ENCODE measurements around the gene GOLGA8J.
"Not testable (repeated sequence)": the region's sequence is repeated elsewhere in the genome, so short reads cannot be mapped to it uniquely, and the experiment has no call there.

The GOLGA8J gene

DNA sequence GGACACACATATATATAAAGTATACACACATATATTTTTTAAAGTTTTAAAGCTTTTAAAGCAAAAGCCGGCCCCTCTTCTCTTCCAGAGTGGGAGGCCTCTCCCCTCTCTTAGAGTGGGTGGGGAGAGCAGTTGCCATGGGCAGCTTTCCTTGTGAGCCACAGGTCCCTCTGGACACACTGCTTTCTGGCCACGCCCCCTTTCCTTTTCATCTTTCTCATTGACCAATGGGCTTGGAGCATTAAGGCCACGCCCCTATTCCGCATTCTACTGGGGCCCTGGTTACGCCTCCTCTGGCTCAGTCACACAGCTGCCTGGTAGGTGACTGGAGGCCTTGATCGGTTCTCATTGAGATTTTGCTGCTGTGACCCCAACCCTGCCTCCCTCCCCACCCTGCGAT, at the start of gene GOLGA8J:
Gene GOLGA8J (plus strand): TSS at position 301 of the 400 bp plus-strand sequence. CDS start 98 bp downstream, at position 399.
- H3K4me3 ChIP-seq (ENCODE audit: low read length in 2 of 2); H3K27ac ChIP-seq (ENCODE audit: low read length); H3K9ac ChIP-seq (ENCODE audit: low read length in 2 of 2); H3K9me3 ChIP-seq (ENCODE audit: control insufficient read depth in 2 of 2, low read length in 2 of 2); H3K27me3 ChIP-seq (ENCODE audit: control insufficient read depth in 1 of 2, insufficient read depth in 2 of 2, low read length in 2 of 2); H3K36me3 ChIP-seq (ENCODE audit: control insufficient read depth in 2 of 2, insufficient read depth in 2 of 2, low read length in 2 of 2); H3K4me1 ChIP-seq (ENCODE audit: control insufficient read depth, insufficient read depth, low read length): not testable (repeated sequence)

- Histone ChIP-seq H3K4me3 (ENCODE audit: low read length in 2 of 2) (no peak overlapping the region), H3K36me3 (ENCODE audit: control insufficient read depth in 2 of 2, insufficient read depth in 2 of 2, low read length in 2 of 2) (no peaks in the 10 kb centered on the region), H3K27ac (ENCODE audit: low read length) (no peak overlapping the region)
Observed at GRCh38 chr15:30033211-30033610, 49.5 kb upstream of the GOLGA8J start.

DNA sequence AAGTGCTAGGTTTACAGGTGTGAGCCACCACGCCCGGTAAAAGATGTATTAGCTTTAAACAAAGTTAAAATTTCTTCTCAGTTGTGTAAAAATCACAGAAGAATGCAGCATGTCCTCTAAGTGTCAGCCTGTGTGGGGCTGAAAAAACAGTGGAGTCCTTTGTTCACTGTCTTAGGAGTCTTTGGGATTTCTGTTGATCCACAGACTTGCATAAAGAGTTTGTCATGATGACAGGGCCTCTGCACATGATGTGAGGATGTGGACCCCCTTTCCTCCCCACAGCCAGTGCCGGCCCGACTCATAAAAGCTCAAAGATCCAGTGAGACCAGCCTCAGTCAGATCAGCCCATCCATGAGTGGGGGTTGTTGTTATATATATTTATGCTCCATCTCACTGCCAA, 49.0 kb upstream of the GOLGA8J start:
- Histone ChIP-seq H3K9me3 (ENCODE audit: control insufficient read depth in 2 of 2, low read length in 2 of 2) (peaks cover 0 to 5% of the 10 kb centered on the region in 2 donors), H3K9ac (ENCODE audit: low read length in 2 of 2) (no peak overlapping the region), H3K4me1 (ENCODE audit: control insufficient read depth, insufficient read depth, low read length) (no peaks in the 10 kb centered on the region), H3K4me3 (ENCODE audit: low read length in 2 of 2) (no peak overlapping the region), H3K27ac (ENCODE audit: low read length) (no peak overlapping the region), H3K36me3 (ENCODE audit: control insufficient read depth in 2 of 2, insufficient read depth in 2 of 2, low read length in 2 of 2) (no peaks in the 10 kb centered on the region), H3K27me3 (ENCODE audit: control insufficient read depth in 1 of 2, insufficient read depth in 2 of 2, low read length in 2 of 2) (no peaks in the 10 kb centered on the region)

More at GRCh38 chr15:30033211-30033610, 49.5 kb upstream of the GOLGA8J start:
- H3K27me3 ChIP-seq (ENCODE audit: control insufficient read depth in 1 of 2, insufficient read depth in 2 of 2, low read length in 2 of 2): no peaks in the 10 kb centered on the region
- H3K9ac ChIP-seq (ENCODE audit: low read length in 2 of 2): no peak overlapping the region
- H3K4me1 ChIP-seq (ENCODE audit: control insufficient read depth, insufficient read depth, low read length): no peaks in the 10 kb centered on the region
- H3K9me3 ChIP-seq (ENCODE audit: control insufficient read depth in 2 of 2, low read length in 2 of 2): peaks cover 0 to 5% of the 10 kb centered on the region in 2 donors

- H3K27ac ChIP-seq (ENCODE audit: low read length): no peak overlapping the region
- H3K27me3 ChIP-seq (ENCODE audit: control insufficient read depth in 1 of 2, insufficient read depth in 2 of 2, low read length in 2 of 2): no peaks in the 10 kb centered on the region
- no peaks in the 10 kb centered on the region for H3K4me1 ChIP-seq (ENCODE audit: control insufficient read depth, insufficient read depth, low read length)
- no peaks in the 10 kb centered on the region for H3K36me3 ChIP-seq (ENCODE audit: control insufficient read depth in 2 of 2, insufficient read depth in 2 of 2, low read length in 2 of 2)
- no peaks in the 10 kb centered on the region for H3K9me3 ChIP-seq (ENCODE audit: control insufficient read depth in 2 of 2, low read length in 2 of 2)
- H3K9ac ChIP-seq (ENCODE audit: low read length in 2 of 2): no peak overlapping the region
- H3K4me3 ChIP-seq (ENCODE audit: low read length in 2 of 2): no peak overlapping the region
Observed at GRCh38 chr15:30036036-30036703, 46.6 kb upstream of the GOLGA8J start.

DNA sequence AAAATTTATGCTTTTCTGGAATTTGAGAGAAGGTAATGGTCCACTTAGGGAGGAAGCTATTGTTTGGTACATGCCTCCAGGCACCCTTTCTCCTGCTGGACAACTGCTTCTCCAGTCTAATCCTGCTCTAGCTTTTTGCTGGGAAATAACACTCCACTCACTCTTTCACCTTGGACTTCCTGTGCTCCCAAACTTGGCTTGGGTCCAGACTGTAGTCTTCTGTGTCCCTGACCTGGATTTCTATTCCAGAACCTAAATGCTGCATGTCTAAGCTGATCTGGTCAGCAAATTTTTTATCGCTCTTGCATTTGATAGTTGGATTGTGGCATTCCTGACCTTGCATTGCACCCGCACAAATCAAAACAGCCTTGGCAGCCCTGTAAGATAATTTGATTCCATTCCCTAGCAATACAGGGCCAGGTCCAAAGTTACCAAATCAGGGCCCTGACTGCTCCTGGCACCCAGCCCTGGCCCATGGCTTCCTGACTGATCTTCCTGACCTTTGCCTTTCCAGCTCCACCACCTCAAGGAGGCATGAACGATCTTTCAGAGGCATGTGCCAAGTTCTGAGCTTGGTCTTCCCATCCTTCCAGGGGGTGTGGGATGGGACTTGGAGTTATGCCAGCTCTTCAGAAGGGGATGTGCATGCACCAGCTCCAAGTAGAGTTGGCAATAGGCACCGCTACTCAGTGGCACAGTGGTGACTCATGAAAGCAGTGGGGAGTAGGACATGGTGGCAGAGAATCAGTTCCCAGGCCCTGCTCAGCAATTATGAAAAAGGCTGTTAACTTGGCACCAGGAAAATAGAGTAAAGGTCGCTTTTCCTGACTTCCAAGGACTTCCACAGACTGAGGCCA, 43.9 kb upstream of the GOLGA8J start:
- Histone ChIP-seq H3K9ac (ENCODE audit: low read length in 2 of 2) (no peak overlapping the region), H3K4me1 (ENCODE audit: control insufficient read depth, insufficient read depth, low read length) (no peaks in the 10 kb centered on the region), H3K36me3 (ENCODE audit: control insufficient read depth in 2 of 2, insufficient read depth in 2 of 2, low read length in 2 of 2) (no peaks in the 10 kb centered on the region), H3K4me3 (ENCODE audit: low read length in 2 of 2) (no peak overlapping the region), H3K9me3 (ENCODE audit: control insufficient read depth in 2 of 2, low read length in 2 of 2) (no peaks in the 10 kb centered on the region), H3K27me3 (ENCODE audit: control insufficient read depth in 1 of 2, insufficient read depth in 2 of 2, low read length in 2 of 2) (no peaks in the 10 kb centered on the region), H3K27ac (ENCODE audit: low read length) (no peak overlapping the region)

GRCh38 chr15:30041868-30042267, 40.9 kb upstream of the GOLGA8J start:
- Histone ChIP-seq H3K4me1 (ENCODE audit: control insufficient read depth, insufficient read depth, low read length) (no peaks in the 10 kb centered on the region), H3K9me3 (ENCODE audit: control insufficient read depth in 2 of 2, low read length in 2 of 2) (no peaks in the 10 kb centered on the region), H3K4me3 (ENCODE audit: low read length in 2 of 2) (no peak overlapping the region), H3K27ac (ENCODE audit: low read length) (no peak overlapping the region), H3K9ac (ENCODE audit: low read length in 2 of 2) (no peak overlapping the region), H3K27me3 (ENCODE audit: control insufficient read depth in 1 of 2, insufficient read depth in 2 of 2, low read length in 2 of 2) (no peaks in the 10 kb centered on the region), H3K36me3 (ENCODE audit: control insufficient read depth in 2 of 2, insufficient read depth in 2 of 2, low read length in 2 of 2) (no peaks in the 10 kb centered on the region)

DNA sequence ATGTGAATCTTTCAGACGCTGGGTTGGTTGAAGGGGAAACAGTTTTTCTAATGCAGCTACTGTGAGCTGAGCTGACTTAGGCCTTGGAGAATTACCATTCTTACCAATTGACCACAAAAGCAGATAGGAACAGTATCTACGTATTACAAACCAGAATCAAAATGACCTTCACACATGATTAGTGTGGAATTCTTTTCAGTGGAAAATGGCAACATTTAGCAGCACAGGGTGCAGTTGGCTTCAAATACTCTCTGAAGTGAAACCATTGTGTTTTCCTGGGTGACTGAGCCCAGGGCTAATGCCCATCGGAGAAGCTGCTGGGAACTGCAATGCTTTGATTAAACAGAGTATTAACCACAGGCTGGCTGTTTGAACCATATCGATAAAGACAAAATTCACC, 40.2 kb upstream of the GOLGA8J start:
- Histone ChIP-seq H3K27ac (ENCODE audit: low read length) (no peak overlapping the region), H3K9ac (ENCODE audit: low read length in 2 of 2) (no peak overlapping the region), H3K4me1 (ENCODE audit: control insufficient read depth, insufficient read depth, low read length) (no peaks in the 10 kb centered on the region), H3K9me3 (ENCODE audit: control insufficient read depth in 2 of 2, low read length in 2 of 2) (no peaks in the 10 kb centered on the region), H3K27me3 (ENCODE audit: control insufficient read depth in 1 of 2, insufficient read depth in 2 of 2, low read length in 2 of 2) (peaks cover 0 to 1% of the 10 kb centered on the region in 2 donors), H3K36me3 (ENCODE audit: control insufficient read depth in 2 of 2, insufficient read depth in 2 of 2, low read length in 2 of 2) (no peaks in the 10 kb centered on the region), H3K4me3 (ENCODE audit: low read length in 2 of 2) (no peak overlapping the region)

DNA sequence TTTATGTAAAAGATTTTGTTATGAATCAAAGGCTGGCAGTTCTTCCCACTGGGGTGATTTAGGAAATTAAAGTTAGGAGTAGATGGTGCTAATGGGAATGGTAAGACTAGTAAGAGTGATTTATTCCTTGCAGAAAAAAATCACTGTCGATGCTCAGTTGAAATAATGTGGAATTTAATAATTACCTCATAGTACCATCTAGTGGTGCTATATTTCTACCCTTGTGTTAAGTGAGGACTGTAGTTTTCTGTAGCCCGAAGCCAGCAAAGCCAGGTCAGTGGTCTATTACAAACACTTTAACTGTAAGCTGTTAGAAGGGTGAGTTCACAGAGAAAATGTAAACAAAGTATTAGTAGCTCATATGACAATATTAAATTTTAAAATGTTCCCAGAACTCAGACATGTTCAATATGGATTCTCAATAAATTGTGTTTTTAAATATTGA, 39.5 kb upstream of the GOLGA8J start:
- Histone ChIP-seq H3K9ac (ENCODE audit: low read length in 2 of 2) (no peak overlapping the region), H3K9me3 (ENCODE audit: control insufficient read depth in 2 of 2, low read length in 2 of 2) (no peaks in the 10 kb centered on the region), H3K4me3 (ENCODE audit: low read length in 2 of 2) (no peak overlapping the region), H3K4me1 (ENCODE audit: control insufficient read depth, insufficient read depth, low read length) (no peaks in the 10 kb centered on the region), H3K27me3 (ENCODE audit: control insufficient read depth in 1 of 2, insufficient read depth in 2 of 2, low read length in 2 of 2) (peaks cover 0 to 3% of the 10 kb centered on the region in 2 donors), H3K36me3 (ENCODE audit: control insufficient read depth in 2 of 2, insufficient read depth in 2 of 2, low read length in 2 of 2) (no peaks in the 10 kb centered on the region), H3K27ac (ENCODE audit: low read length) (no peak overlapping the region)

GRCh38 chr15:30044377-30044776, 38.4 kb upstream of the GOLGA8J start:
- Histone ChIP-seq H3K9me3 (ENCODE audit: control insufficient read depth in 2 of 2, low read length in 2 of 2) (no peaks in the 10 kb centered on the region), H3K36me3 (ENCODE audit: control insufficient read depth in 2 of 2, insufficient read depth in 2 of 2, low read length in 2 of 2) (no peaks in the 10 kb centered on the region), H3K27ac (ENCODE audit: low read length) (no peak overlapping the region), H3K4me1 (ENCODE audit: control insufficient read depth, insufficient read depth, low read length) (no peaks in the 10 kb centered on the region), H3K27me3 (ENCODE audit: control insufficient read depth in 1 of 2, insufficient read depth in 2 of 2, low read length in 2 of 2) (peaks cover 0 to 3% of the 10 kb centered on the region in 2 donors), H3K4me3 (ENCODE audit: low read length in 2 of 2) (no peak overlapping the region), H3K9ac (ENCODE audit: low read length in 2 of 2) (no peak overlapping the region)

DNA sequence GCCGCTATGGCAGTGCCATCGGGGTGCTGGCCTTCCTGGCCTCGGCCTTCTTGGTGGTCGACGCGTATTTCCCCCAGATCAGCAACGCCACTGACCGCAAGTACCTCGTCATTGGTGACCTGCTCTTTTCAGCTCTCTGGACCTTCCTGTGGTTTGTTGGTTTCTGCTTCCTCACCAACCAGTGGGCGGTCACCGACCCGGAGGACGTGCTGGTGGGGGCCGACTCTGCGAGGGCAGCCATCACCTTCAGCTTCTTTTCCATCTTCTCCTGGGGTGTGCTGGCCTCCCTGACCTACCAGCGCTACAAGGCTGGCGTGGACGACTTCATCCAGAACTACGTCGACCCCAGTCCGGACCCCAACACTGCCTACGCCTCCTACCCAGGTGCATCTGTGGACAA, 37.9 kb upstream of the GOLGA8J start:
- not testable (repeated sequence) for H3K27ac ChIP-seq (ENCODE audit: low read length); H3K4me1 ChIP-seq (ENCODE audit: control insufficient read depth, insufficient read depth, low read length); H3K9me3 ChIP-seq (ENCODE audit: control insufficient read depth in 2 of 2, low read length in 2 of 2); H3K36me3 ChIP-seq (ENCODE audit: control insufficient read depth in 2 of 2, insufficient read depth in 2 of 2, low read length in 2 of 2); H3K4me3 ChIP-seq (ENCODE audit: low read length in 2 of 2); H3K9ac ChIP-seq (ENCODE audit: low read length in 2 of 2); H3K27me3 ChIP-seq (ENCODE audit: control insufficient read depth in 1 of 2, insufficient read depth in 2 of 2, low read length in 2 of 2)
